Panc1 (cell line): Measurements from ENCODE around the gene PRLR. TPM values are rescaled to one million over a fixed set of nuclear protein-coding genes. Genes with fewer than 3 reads are reported as not detected.

Experiments
- ATAC-seq: fragments of 200-7000 bp; cut with Tn5 transposase; 2 replicates; pipeline ENCODE4 v1.9.1; 2020; ENCODE audit warnings: mild to moderate bottlenecking, moderate library complexity
- BruUV-seq: library from RNA; stranded (reverse); fragments of 400-500 nt; replicated peaks from 2 replicates; lab custom pipeline; 2021; lab: Mats Ljungman, UMichigan
- CTCF ChIA-PET: fragments of 300-600 bp; sonication (Branson Sonifier 250); formaldehyde crosslinking; loops from one replicate; lab custom pipeline; 2022; ENCODE audit warnings: antibody characterized with exemption; lab: Charles Lee
- POLR2A ChIA-PET: fragments of 300-600 bp; sonication (Branson Sonifier 250); formaldehyde crosslinking; loops from one replicate; lab custom pipeline; 2022; ENCODE audit warnings: antibody characterized with exemption; lab: Charles Lee
- DNase-seq: peaks from one replicate; pipeline ENCODE4 v3.0.0-alpha.2; 2010; ENCODE audit warnings: low read depth, low spot score
- H3K27ac ChIP-seq: 2 replicates; pipeline ENCODE4 v1.5.1; 2011; ENCODE audit warnings: mild to moderate bottlenecking, low read length, inconsistent platforms
- H3K27me3 ChIP-seq: fragments of 200-500 bp; sonication (Bioruptor generic); 2 replicates; pipeline ENCODE4 v1.6.0; 2014; ENCODE audit warnings: low read length, inconsistent platforms; ENCODE audit not compliant: control insufficient read depth, insufficient read depth
- H3K36me3 ChIP-seq: fragments of 200-500 bp; sonication (Bioruptor generic); 2 replicates; pipeline ENCODE4 v1.5.1; 2014; ENCODE audit warnings: inconsistent platforms, mild to moderate bottlenecking, low read length, moderate library complexity; ENCODE audit not compliant: control insufficient read depth, insufficient read depth
- H3K4me1 ChIP-seq: 2 replicates; pipeline ENCODE4 v1.5.1; 2011; ENCODE audit warnings: inconsistent platforms, mild to moderate bottlenecking, low read length, moderate library complexity; ENCODE audit not compliant: control insufficient read depth, insufficient read depth
- H3K4me3 ChIP-seq, 2 experiments: 2 replicates each; pipeline ENCODE4 v1.5.1; 2011 to 2012; ENCODE audit warnings: low read depth in 2 of 2, low read length in 2 of 2, mild to moderate bottlenecking in 2 of 2, inconsistent platforms in 1 of 2, moderate library complexity in 1 of 2
- H3K9me3 ChIP-seq: fragments of 200-500 bp; sonication (Bioruptor generic); 2 replicates; pipeline ENCODE4 v1.5.1; 2014; ENCODE audit warnings: low read depth, mild to moderate bottlenecking, inconsistent platforms, low read length, moderate library complexity; ENCODE audit not compliant: control insufficient read depth, insufficient read depth
- CTCF ChIP-seq: fragments of 450-650 bp; IDR thresholded peaks from 2 replicates; pipeline ENCODE4 v1.5.1; 2017; ENCODE audit warnings: mild to moderate bottlenecking
- POLR2AphosphoS5 ChIP-seq: IDR thresholded peaks from 2 replicates; pipeline ENCODE4 v1.6.1; 2012; ENCODE audit warnings: mild to moderate bottlenecking, low read depth, low read length, moderate library complexity
- SIN3A ChIP-seq: IDR thresholded peaks from 2 replicates; pipeline ENCODE4 v1.6.1; 2012; ENCODE audit warnings: low read depth, mild to moderate bottlenecking, low read length, moderate library complexity, borderline replicate concordance; ENCODE audit not compliant: insufficient read depth
- TCF7L2 ChIP-seq: IDR thresholded peaks from 2 replicates; pipeline ENCODE4 v1.6.1; 2011; ENCODE audit warnings: mild to moderate bottlenecking, low read depth, low read length, inconsistent platforms
- in situ Hi-C: cut with HindIII; loops from 2 replicates; pipeline ENCODE4 v1.10.0; 2016; ENCODE audit warnings: low sequenced_read_pairs, low pct_unique_long_range_greater_than_20kb
- intact Hi-C: fragments of 100-400 bp; cut with micrococcal nuclease; formaldehyde crosslinking; loops from one replicate; pipeline ENCODE4 v1.10.0; 2022; ENCODE audit not compliant: unreplicated experiment
- total RNA-seq: library from RNA; stranded (reverse); gene quantifications from one replicate; pipeline ENCODE4 v1.2.1, GENCODE V29; 2021; ENCODE audit not compliant: unreplicated experiment
- TF ChIP-seq, protein P1 (sequence below), 2 experiments: IDR thresholded peaks; 2 replicates each; pipeline ENCODE4 v1.6.1; 2011 to 2012; ENCODE audit warnings: low read depth in 2 of 2, control low read depth in 1 of 2, low read length in 1 of 2, mild to moderate bottlenecking in 1 of 2, moderate library complexity in 1 of 2; ENCODE audit not compliant: insufficient read depth in 1 of 2

The PRLR gene
- total RNA-seq, 1 experiment from 2014 or later: 0.46 TPM

DNA sequence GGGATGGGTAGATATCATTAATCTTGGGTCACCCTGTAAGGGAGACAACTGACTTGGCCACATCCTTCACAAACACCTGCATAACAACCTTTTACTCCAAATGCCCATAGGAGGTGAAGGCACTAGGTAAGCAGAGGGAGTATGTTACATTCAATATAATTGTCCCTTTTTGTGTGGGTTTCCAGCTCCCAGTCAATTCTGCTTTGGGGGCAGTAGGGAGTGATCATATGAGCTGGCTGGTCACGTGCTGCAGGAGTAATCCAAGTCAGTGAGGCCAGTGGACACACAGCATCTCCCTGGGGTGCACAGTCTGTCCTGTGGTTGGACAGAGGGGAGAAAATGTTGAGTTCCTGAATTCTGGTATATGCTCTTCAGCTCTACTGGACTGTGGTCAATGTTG, 181.4 kb downstream of the PRLR start:
- intact Hi-C loops (no loop called here), in situ Hi-C loops (no loop called here)
- no peaks in the 10 kb centered on the region for H3K36me3 ChIP-seq
- POLR2A ChIA-PET: no interaction called here
- no peaks in the 10 kb centered on the region for H3K4me1 ChIP-seq
- H3K9me3 ChIP-seq: no peaks in the 10 kb centered on the region
- no peak overlapping the region for H3K4me3 ChIP-seq
- BruUV-seq: no TSS peak
- no peak overlapping the region for H3K27ac ChIP-seq
- H3K27me3 ChIP-seq: no peaks in the 10 kb centered on the region
- no peak for ATAC-seq
- CTCF ChIA-PET: no interaction called here
- TF ChIP-seq, protein P1, sequence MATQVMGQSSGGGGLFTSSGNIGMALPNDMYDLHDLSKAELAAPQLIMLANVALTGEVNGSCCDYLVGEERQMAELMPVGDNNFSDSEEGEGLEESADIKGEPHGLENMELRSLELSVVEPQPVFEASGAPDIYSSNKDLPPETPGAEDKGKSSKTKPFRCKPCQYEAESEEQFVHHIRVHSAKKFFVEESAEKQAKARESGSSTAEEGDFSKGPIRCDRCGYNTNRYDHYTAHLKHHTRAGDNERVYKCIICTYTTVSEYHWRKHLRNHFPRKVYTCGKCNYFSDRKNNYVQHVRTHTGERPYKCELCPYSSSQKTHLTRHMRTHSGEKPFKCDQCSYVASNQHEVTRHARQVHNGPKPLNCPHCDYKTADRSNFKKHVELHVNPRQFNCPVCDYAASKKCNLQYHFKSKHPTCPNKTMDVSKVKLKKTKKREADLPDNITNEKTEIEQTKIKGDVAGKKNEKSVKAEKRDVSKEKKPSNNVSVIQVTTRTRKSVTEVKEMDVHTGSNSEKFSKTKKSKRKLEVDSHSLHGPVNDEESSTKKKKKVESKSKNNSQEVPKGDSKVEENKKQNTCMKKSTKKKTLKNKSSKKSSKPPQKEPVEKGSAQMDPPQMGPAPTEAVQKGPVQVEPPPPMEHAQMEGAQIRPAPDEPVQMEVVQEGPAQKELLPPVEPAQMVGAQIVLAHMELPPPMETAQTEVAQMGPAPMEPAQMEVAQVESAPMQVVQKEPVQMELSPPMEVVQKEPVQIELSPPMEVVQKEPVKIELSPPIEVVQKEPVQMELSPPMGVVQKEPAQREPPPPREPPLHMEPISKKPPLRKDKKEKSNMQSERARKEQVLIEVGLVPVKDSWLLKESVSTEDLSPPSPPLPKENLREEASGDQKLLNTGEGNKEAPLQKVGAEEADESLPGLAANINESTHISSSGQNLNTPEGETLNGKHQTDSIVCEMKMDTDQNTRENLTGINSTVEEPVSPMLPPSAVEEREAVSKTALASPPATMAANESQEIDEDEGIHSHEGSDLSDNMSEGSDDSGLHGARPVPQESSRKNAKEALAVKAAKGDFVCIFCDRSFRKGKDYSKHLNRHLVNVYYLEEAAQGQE (IDR thresholded peaks at IDR 0.05; ENCODE audit: insufficient read depth in 1 of 2, low read depth in 2 of 2, low read length in 1 of 2): no peak
- no peak for TF ChIP-seq SIN3A
- DNase-seq: no peak

DNA sequence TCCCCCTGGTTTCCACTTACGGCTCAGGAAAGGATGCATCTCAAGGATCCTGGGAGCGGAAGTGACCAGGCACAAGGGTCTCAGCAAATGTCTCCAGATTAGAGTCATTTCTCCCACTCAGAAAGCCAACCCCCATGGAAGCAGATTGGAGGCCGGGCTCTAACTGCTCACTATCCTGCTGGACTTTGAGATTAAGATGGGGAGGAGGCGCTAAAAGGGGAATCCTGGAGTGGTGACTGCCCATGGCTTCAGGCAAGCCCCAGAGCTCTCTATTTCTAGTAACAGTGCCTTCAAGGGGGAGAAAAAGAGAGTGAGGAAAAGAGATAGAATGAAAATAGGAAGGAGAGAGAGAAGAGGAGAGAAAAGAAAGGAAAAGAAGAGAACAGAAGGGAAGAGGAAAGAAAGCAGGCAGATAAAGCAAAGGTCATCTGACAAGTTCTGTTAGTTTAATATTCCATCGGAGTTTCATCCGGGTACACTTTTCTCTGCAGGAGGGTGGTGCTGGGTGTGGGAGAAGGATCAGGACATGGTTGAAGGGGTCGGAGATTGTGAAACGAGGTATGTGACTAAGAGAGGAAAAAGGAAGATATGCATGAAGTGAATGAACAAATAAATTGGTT, 182.4 kb downstream of the PRLR start, which contains the start of gene AGXT2:
Gene AGXT2, minus strand, starts transcription at position 165 of the 620 bp plus-strand sequence. Its CDS starts 57 bp downstream, at position 108.
- ATAC-seq (no peak), DNase-seq (no peak)
- H3K36me3 ChIP-seq: no peaks in the 10 kb centered on the region
- ChIA-PET POLR2A (no interaction called here), CTCF (no interaction called here)
- no TSS peak for BruUV-seq
- H3K4me3 ChIP-seq: no peak within 1 kb of the TSS
- no peaks in the 10 kb centered on the region for H3K4me1 ChIP-seq
- no peaks in the 10 kb centered on the region for H3K9me3 ChIP-seq
- TF ChIP-seq, protein P1 (IDR thresholded peaks at IDR 0.05; ENCODE audit: insufficient read depth in 1 of 2, low read depth in 2 of 2, low read length in 1 of 2): no peak
- TF ChIP-seq SIN3A (no peak), CTCF (no peak), TCF7L2 (no peak), POLR2AphosphoS5 (no peak)
- no peak within 1 kb of the TSS for H3K27ac ChIP-seq
- no peaks in the 10 kb centered on the region; the same call in 1 of the 2 replicates for H3K27me3 ChIP-seq
- intact Hi-C loops (no loop called here), in situ Hi-C loops (no loop called here)
